OCI-LY3 (cell line): ENCODE data around the gene ECHS1.

Experiments used
- H2AFZ ChIP-seq: fragments of 200-600, 300-600 bp; shearing (Covaris generic); 2 replicates; pipeline ENCODE4 v1.6.0; 2014; ENCODE audit warnings: antibody characterized with exemption, low read depth, low read length
- H3K27ac ChIP-seq: fragments of 200-600, 300-600 bp; sonication (generic); 2 replicates; pipeline ENCODE4 v1.5.1; 2014; ENCODE audit warnings: mild to moderate bottlenecking, low read length, moderate library complexity, mixed read lengths
- H3K27me3 ChIP-seq: fragments of 200-600, 300-600 bp; sonication (generic); 2 replicates; pipeline ENCODE4 v1.6.1; 2014; ENCODE audit warnings: low read depth, low read length, mixed read lengths
- H3K36me3 ChIP-seq: fragments of 200-600, 300-600 bp; sonication (generic); replicated peaks from 2 replicates; pipeline ENCODE3; 2014; ENCODE audit warnings: low read depth, low read length, mixed read lengths
- H3K4me1 ChIP-seq: fragments of 300-600, 200-600 bp; sonication (generic); 2 replicates; pipeline ENCODE4 v1.6.1; 2014; ENCODE audit warnings: low read length, mixed read lengths
- H3K4me2 ChIP-seq: fragments of 200-600, 300-600 bp; sonication (generic); 2 replicates; pipeline ENCODE4 v1.6.1; 2014; ENCODE audit warnings: low read length, mixed read lengths
- H3K4me3 ChIP-seq: fragments of 300-600, 200-600 bp; sonication (generic); 2 replicates; pipeline ENCODE4 v1.5.1; 2014; ENCODE audit warnings: antibody characterized with exemption, mild to moderate bottlenecking, low read length, moderate library complexity
- H3K79me2 ChIP-seq: fragments of 300-600, 200-600 bp; shearing (Covaris generic); 2 replicates; pipeline ENCODE4 v1.6.1; 2014; ENCODE audit warnings: mild to moderate bottlenecking, low read length, mixed read lengths
- H3K9ac ChIP-seq: fragments of 300-600, 200-600 bp; shearing (Covaris generic); 2 replicates; pipeline ENCODE4 v1.6.0; 2014; ENCODE audit warnings: mild to moderate bottlenecking, low read length, moderate library complexity
- H3K9me3 ChIP-seq: fragments of 200-600, 300-600 bp; shearing (Covaris generic); 2 replicates; pipeline ENCODE4 v1.6.1; 2014; ENCODE audit warnings: low read length, mixed read lengths; ENCODE audit not compliant: insufficient read depth
- H4K20me1 ChIP-seq: fragments of 200-600, 300-600 bp; sonication (generic); 2 replicates; pipeline ENCODE4 v1.6.1; 2016; ENCODE audit warnings: low read length, mixed read lengths; ENCODE audit not compliant: insufficient read depth
- CTCF ChIP-seq: fragments of 200-600, 300-600 bp; sonication (generic); IDR thresholded peaks from 2 replicates; pipeline ENCODE4 v1.5.1; 2014; ENCODE audit warnings: antibody characterized with exemption, low read length, low read depth
- EZH2phosphoT487 ChIP-seq: fragments of 200-600 bp; shearing (Covaris generic); IDR thresholded peaks from 2 replicates; pipeline ENCODE4 v1.6.1; 2018; ENCODE audit warnings: antibody characterized with exemption, mixed run types, low read depth

ECHS1 gene

GRCh38 chr10:133384071-133384470, 10.9 kb upstream of the ECHS1 start:
- Histone ChIP-seq H2AFZ (no peak overlapping the region), H4K20me1 (no peaks in the 10 kb centered on the region), H3K27ac (no peak overlapping the region), H3K36me3 (no peaks in the 10 kb centered on the region), H3K79me2 (no peaks in the 10 kb centered on the region), H3K4me3 (no peak overlapping the region), H3K4me2 (no peak overlapping the region), H3K4me1 (peaks cover 11% of the 10 kb centered on the region), H3K9ac (no peak overlapping the region), H3K27me3 (no peaks in the 10 kb centered on the region), H3K9me3 (no peaks in the 10 kb centered on the region)
- TF ChIP-seq EZH2phosphoT487 = no peak
- TF ChIP-seq CTCF = no peak

- Histone ChIP-seq H3K4me2 (no peak overlapping the region), H3K4me1 (peaks cover 10% of the 10 kb centered on the region), H3K36me3 (no peaks in the 10 kb centered on the region), H3K27me3 (no peaks in the 10 kb centered on the region), H3K79me2 (no peaks in the 10 kb centered on the region), H3K27ac (no peak overlapping the region), H3K4me3 (no peak overlapping the region), H3K9me3 (no peaks in the 10 kb centered on the region), H2AFZ (no peak overlapping the region), H3K9ac (no peak overlapping the region), H4K20me1 (no peaks in the 10 kb centered on the region)
- TF ChIP-seq CTCF (no peak), EZH2phosphoT487 (no peak)
Measured at GRCh38 chr10:133383551-133383950, 10.4 kb upstream of the ECHS1 start.

GRCh38 chr10:133381036-133381435, 7.9 kb upstream of the ECHS1 start:
- Histone ChIP-seq H3K9ac (no peak overlapping the region), H3K27ac (no peak overlapping the region), H3K27me3 (no peaks in the 10 kb centered on the region), H3K9me3 (no peaks in the 10 kb centered on the region), H2AFZ (no peak overlapping the region), H4K20me1 (no peaks in the 10 kb centered on the region), H3K4me3 (no peak overlapping the region), H3K79me2 (no peaks in the 10 kb centered on the region), H3K36me3 (no peaks in the 10 kb centered on the region), H3K4me2 (no peak overlapping the region), H3K4me1 (peaks cover 11% of the 10 kb centered on the region)
- TF ChIP-seq CTCF (no peak), EZH2phosphoT487 (no peak)

- Histone ChIP-seq H3K4me1 (peaks cover 20% of the 10 kb centered on the region), H3K79me2 (no peaks in the 10 kb centered on the region), H3K4me3 (peak overlapping the region; percentile 91), H3K9me3 (no peaks in the 10 kb centered on the region), H2AFZ (no peak overlapping the region), H3K4me2 (peak overlapping the region; percentile 88), H3K27me3 (no peaks in the 10 kb centered on the region), H3K27ac (peak overlapping the region; percentile 28; the same call in 1 of the 2 replicates), H4K20me1 (no peaks in the 10 kb centered on the region), H3K36me3 (no peaks in the 10 kb centered on the region), H3K9ac (peak overlapping the region; percentile 72)
- no peak for TF ChIP-seq EZH2phosphoT487
- TF ChIP-seq CTCF = no peak
Measured at GRCh38 chr10:133379801-133380666, 6.9 kb upstream of the ECHS1 start.
